Panc1 (cell line): ENCODE data around the gene ANTXR1. TPM values are rescaled to one million over a fixed set of nuclear protein-coding genes. Genes with fewer than 3 reads are reported as not detected.

ENCODE experiments used
- ATAC-seq: fragments of 200-7000 bp; cut with Tn5 transposase; 2 replicates; pipeline ENCODE4 v1.9.1; 2020; ENCODE audit warnings: mild to moderate bottlenecking, moderate library complexity
- BruUV-seq: library from RNA; stranded (reverse); fragments of 400-500 nt; replicated peaks from 2 replicates; lab custom pipeline; 2021; lab: Mats Ljungman, UMichigan
- CTCF ChIA-PET: fragments of 300-600 bp; sonication (Branson Sonifier 250); formaldehyde crosslinking; loops from one replicate; lab custom pipeline; 2022; ENCODE audit warnings: antibody characterized with exemption; lab: Charles Lee
- POLR2A ChIA-PET: fragments of 300-600 bp; sonication (Branson Sonifier 250); formaldehyde crosslinking; loops from one replicate; lab custom pipeline; 2022; ENCODE audit warnings: antibody characterized with exemption; lab: Charles Lee
- DNase-seq: peaks from one replicate; pipeline ENCODE4 v3.0.0-alpha.2; 2010; ENCODE audit warnings: low read depth, low spot score
- H3K27ac ChIP-seq: 2 replicates; pipeline ENCODE4 v1.5.1; 2011; ENCODE audit warnings: mild to moderate bottlenecking, low read length, inconsistent platforms
- H3K27me3 ChIP-seq: fragments of 200-500 bp; sonication (Bioruptor generic); 2 replicates; pipeline ENCODE4 v1.6.0; 2014; ENCODE audit warnings: low read length, inconsistent platforms; ENCODE audit not compliant: control insufficient read depth, insufficient read depth
- H3K36me3 ChIP-seq: fragments of 200-500 bp; sonication (Bioruptor generic); 2 replicates; pipeline ENCODE4 v1.5.1; 2014; ENCODE audit warnings: inconsistent platforms, mild to moderate bottlenecking, low read length, moderate library complexity; ENCODE audit not compliant: control insufficient read depth, insufficient read depth
- H3K4me1 ChIP-seq: 2 replicates; pipeline ENCODE4 v1.5.1; 2011; ENCODE audit warnings: inconsistent platforms, mild to moderate bottlenecking, low read length, moderate library complexity; ENCODE audit not compliant: control insufficient read depth, insufficient read depth
- H3K4me3 ChIP-seq, 2 experiments: 2 replicates each; pipeline ENCODE4 v1.5.1; 2011 to 2012; ENCODE audit warnings: low read depth in 2 of 2, low read length in 2 of 2, mild to moderate bottlenecking in 2 of 2, inconsistent platforms in 1 of 2, moderate library complexity in 1 of 2
- H3K9me3 ChIP-seq: fragments of 200-500 bp; sonication (Bioruptor generic); 2 replicates; pipeline ENCODE4 v1.5.1; 2014; ENCODE audit warnings: low read depth, mild to moderate bottlenecking, inconsistent platforms, low read length, moderate library complexity; ENCODE audit not compliant: control insufficient read depth, insufficient read depth
- CTCF ChIP-seq: fragments of 450-650 bp; IDR thresholded peaks from 2 replicates; pipeline ENCODE4 v1.5.1; 2017; ENCODE audit warnings: mild to moderate bottlenecking
- POLR2AphosphoS5 ChIP-seq: IDR thresholded peaks from 2 replicates; pipeline ENCODE4 v1.6.1; 2012; ENCODE audit warnings: mild to moderate bottlenecking, low read depth, low read length, moderate library complexity
- REST ChIP-seq, 2 experiments: IDR thresholded peaks; 2 replicates each; pipeline ENCODE4 v1.6.1; 2011 to 2012; ENCODE audit warnings: low read depth in 2 of 2, control low read depth in 1 of 2, low read length in 1 of 2, mild to moderate bottlenecking in 1 of 2, moderate library complexity in 1 of 2; ENCODE audit not compliant: insufficient read depth in 1 of 2
- SIN3A ChIP-seq: IDR thresholded peaks from 2 replicates; pipeline ENCODE4 v1.6.1; 2012; ENCODE audit warnings: low read depth, mild to moderate bottlenecking, low read length, moderate library complexity, borderline replicate concordance; ENCODE audit not compliant: insufficient read depth
- TCF7L2 ChIP-seq: IDR thresholded peaks from 2 replicates; pipeline ENCODE4 v1.6.1; 2011; ENCODE audit warnings: mild to moderate bottlenecking, low read depth, low read length, inconsistent platforms
- in situ Hi-C: cut with HindIII; loops from 2 replicates; pipeline ENCODE4 v1.10.0; 2016; ENCODE audit warnings: low sequenced_read_pairs, low pct_unique_long_range_greater_than_20kb
- intact Hi-C: fragments of 100-400 bp; cut with micrococcal nuclease; formaldehyde crosslinking; loops from one replicate; pipeline ENCODE4 v1.10.0; 2022; ENCODE audit not compliant: unreplicated experiment
- total RNA-seq: library from RNA; stranded (reverse); gene quantifications from one replicate; pipeline ENCODE4 v1.2.1, GENCODE V29; 2021; ENCODE audit not compliant: unreplicated experiment

The ANTXR1 gene
- total RNA-seq, 1 experiment from 2014 or later: 132 TPM

GRCh38 chr2:69147841-69148533 is 135.0 kb downstream of the ANTXR1 start:
- intact Hi-C loops (no loop called here), in situ Hi-C loops (no loop called here)
- ChIA-PET POLR2A (no interaction called here), CTCF (no interaction called here)
- Histone ChIP-seq H3K36me3 (peaks cover under 1% of the 10 kb centered on the region), H3K27ac (peak overlapping the region; percentile 100), H3K9me3 (no peaks in the 10 kb centered on the region), H3K27me3 (no peaks in the 10 kb centered on the region), H3K4me3 (no peak overlapping the region), H3K4me1 (peaks cover 44% of the 10 kb centered on the region)
- no TSS peak for BruUV-seq
- DNase-seq (no peak), ATAC-seq (no peak)
- TF ChIP-seq POLR2AphosphoS5 (no peak), REST (IDR thresholded peaks at IDR 0.05; ENCODE audit: insufficient read depth in 1 of 2, low read depth in 2 of 2, low read length in 1 of 2) (no peak), TCF7L2 (no peak), SIN3A (no peak), CTCF (no peak)

GRCh38 chr2:69149631-69150215 is 136.7 kb downstream of the ANTXR1 start:
- Histone ChIP-seq H3K27me3 (no peaks in the 10 kb centered on the region), H3K27ac (peak overlapping the region; percentile 100), H3K36me3 (peaks cover 2% of the 10 kb centered on the region), H3K9me3 (no peaks in the 10 kb centered on the region), H3K4me1 (peaks cover 32% of the 10 kb centered on the region), H3K4me3 (no peak overlapping the region)
- POLR2A ChIA-PET: interaction anchor here (0.6 kb wide), 1 partner anchor 28 kb away, joined by 4 read pairs; no protein-coding TSS in a partner anchor
- DNase-seq (no peak), ATAC-seq (peak; percentile 75)
- no peak for TF ChIP-seq SIN3A
- peak; percentile 75; the same call in 1 of the 2 replicates for TF ChIP-seq TCF7L2
- TF ChIP-seq CTCF: no peak
- TF ChIP-seq REST (IDR thresholded peaks at IDR 0.05; ENCODE audit: insufficient read depth in 1 of 2, low read depth in 2 of 2, low read length in 1 of 2): no peak
- peak; percentile 31; the same call in 1 of the 2 replicates for TF ChIP-seq POLR2AphosphoS5
- no TSS peak for BruUV-seq
- in situ Hi-C loops (no loop called here), intact Hi-C loops (no loop called here)
- CTCF ChIA-PET: no interaction called here
